ENCODE results near the gene PATJ. TPM values are rescaled to one million over a fixed set of nuclear protein-coding genes. Genes with fewer than 3 reads are reported as not detected.

Gene PATJ
- total RNA-seq, 1 donor from 2014 or later = 30.0 TPM

- intact Hi-C loops (cut with DNase I) = no loop called here
- ATAC-seq (no peak), DNase-seq (ENCODE audit: low spot score) (no peak)
Observed at GRCh38 chr1:62006690-62007089, 264.4 kb downstream of the PATJ start.

GRCh38 chr1:62011006-62011405 is 268.7 kb downstream of the PATJ start:
- DNase-seq (ENCODE audit: low spot score) (no peak), ATAC-seq (no peak)
- intact Hi-C loops (cut with DNase I) = no loop called here

- intact Hi-C loops (cut with DNase I) = no loop called here
- no peak for ATAC-seq
- no peak for DNase-seq (ENCODE audit: low spot score)
Observed at GRCh38 chr1:62012095-62012494, 269.8 kb downstream of the PATJ start.

- DNase-seq (ENCODE audit: low spot score) (peak; percentile 77), ATAC-seq (peak; percentile 94)
Observed at GRCh38 chr1:62012836-62013235, 270.6 kb downstream of the PATJ start.

GRCh38 chr1:62013264-62013663 is 271.0 kb downstream of the PATJ start:
- DNase-seq (ENCODE audit: low spot score) = no peak
- peak; percentile 48 for ATAC-seq
- intact Hi-C loops (cut with DNase I) = no loop called here

More at GRCh38 chr1:62012836-62013235, 270.6 kb downstream of the PATJ start:
- intact Hi-C loops (cut with DNase I) = no loop called here

GRCh38 chr1:62022382-62022983 is 280.2 kb downstream of the PATJ start:
- ATAC-seq (no peak), DNase-seq (ENCODE audit: low spot score) (no peak)
- intact Hi-C loops (cut with DNase I) = loop anchor here (5.0 kb wide), 1 partner anchor 780 kb away; no protein-coding TSS in a partner anchor

- intact Hi-C loops (cut with DNase I) = loop anchor here (5.0 kb wide), 1 partner anchor 782 kb away; no protein-coding TSS in a partner anchor
- DNase-seq (ENCODE audit: low spot score) = no peak
- no peak for ATAC-seq
Observed at GRCh38 chr1:62024690-62025089, 282.4 kb downstream of the PATJ start.

- ATAC-seq = no peak
- DNase-seq (ENCODE audit: low spot score) = no peak
- intact Hi-C loops (cut with DNase I) = no loop called here
Observed at GRCh38 chr1:62025154-62025553, 282.9 kb downstream of the PATJ start.

GRCh38 chr1:62025892-62026291 is 283.6 kb downstream of the PATJ start:
- intact Hi-C loops (cut with DNase I) = no loop called here
- ATAC-seq (no peak), DNase-seq (ENCODE audit: low spot score) (no peak)

GRCh38 chr1:62029704-62030103 is 287.4 kb downstream of the PATJ start:
- intact Hi-C loops (cut with DNase I) = no loop called here
- ATAC-seq (no peak), DNase-seq (ENCODE audit: low spot score) (no peak)

- intact Hi-C loops (cut with DNase I) = no loop called here
- ATAC-seq = no peak
- DNase-seq (ENCODE audit: low spot score) = no peak
Observed at GRCh38 chr1:62034790-62035189, 292.5 kb downstream of the PATJ start.

- intact Hi-C loops (cut with DNase I) = no loop called here
- DNase-seq (ENCODE audit: low spot score) (no peak), ATAC-seq (no peak)
Observed at GRCh38 chr1:62037274-62037673, 295.0 kb downstream of the PATJ start.

- intact Hi-C loops (cut with DNase I) = no loop called here
- no peak for ATAC-seq
- DNase-seq (ENCODE audit: low spot score) = no peak
Observed at GRCh38 chr1:62038594-62039284, 296.5 kb downstream of the PATJ start.

- intact Hi-C loops (cut with DNase I) = no loop called here
- no peak for ATAC-seq
- no peak for DNase-seq (ENCODE audit: low spot score)
Observed at GRCh38 chr1:62040450-62040849, 298.2 kb downstream of the PATJ start.

GRCh38 chr1:62040973-62041372 is 298.7 kb downstream of the PATJ start:
- DNase-seq (ENCODE audit: low spot score) (no peak), ATAC-seq (no peak)
- intact Hi-C loops (cut with DNase I) = no loop called here

GRCh38 chr1:62043154-62043553 is 300.9 kb downstream of the PATJ start:
- ATAC-seq (no peak), DNase-seq (ENCODE audit: low spot score) (no peak)
- intact Hi-C loops (cut with DNase I) = no loop called here

GRCh38 chr1:62045574-62045973 is 303.3 kb downstream of the PATJ start:
- DNase-seq (ENCODE audit: low spot score) (no peak), ATAC-seq (no peak)
- intact Hi-C loops (cut with DNase I) = no loop called here

GRCh38 chr1:62046927-62047326 is 304.6 kb downstream of the PATJ start:
- ATAC-seq (no peak), DNase-seq (ENCODE audit: low spot score) (no peak)
- intact Hi-C loops (cut with DNase I) = no loop called here

- intact Hi-C loops (cut with DNase I) = no loop called here
- DNase-seq (ENCODE audit: low spot score) (no peak), ATAC-seq (no peak)
Observed at GRCh38 chr1:62050165-62050564, 307.9 kb downstream of the PATJ start.

- intact Hi-C loops (cut with DNase I) = no loop called here
- ATAC-seq (no peak), DNase-seq (ENCODE audit: low spot score) (no peak)
Observed at GRCh38 chr1:62052946-62053345, 310.7 kb downstream of the PATJ start.

GRCh38 chr1:62054188-62054587 is 311.9 kb downstream of the PATJ start:
- ATAC-seq = no peak
- intact Hi-C loops (cut with DNase I) = no loop called here
- no peak for DNase-seq (ENCODE audit: low spot score)

Measured in sciatic nerve (tissue), 2 donors.